NB4 (cell line): ENCODE measurements around the gene ELF1.

Experiments
- CTCF ChIP-seq: IDR thresholded peaks from one replicate; pipeline ENCODE4 v1.5.1; 2012; ENCODE audit warnings: low read depth, low read length
- MAX ChIP-seq: IDR thresholded peaks from 2 replicates; pipeline ENCODE4 v1.6.1; 2011; ENCODE audit warnings: low read depth, low read length
- MYC ChIP-seq: IDR thresholded peaks from 2 replicates; pipeline ENCODE4 v1.6.1; 2011; ENCODE audit warnings: low read depth, low read length
- POLR2A ChIP-seq: IDR thresholded peaks from 2 replicates; pipeline ENCODE4 v1.6.1; 2011; ENCODE audit warnings: mild to moderate bottlenecking; ENCODE audit not compliant: insufficient read length; ENCODE audit errors: extremely low read depth

GRCh38 chr13:41018602-41018948 is 541 bp downstream of the ELF1 start:
- TF ChIP-seq CTCF, result no peak
- TF ChIP-seq POLR2A, result no peak
- no peak for TF ChIP-seq MAX
- TF ChIP-seq MYC, result no peak
